Trophoblast cell (in vitro differentiated cells and primary cell): ENCODE measurements around the gene SFTA2.
A peak's percentile ranks its signal among the peaks of the same experiment; 100 is the strongest.
"Not testable (repeated sequence)": the region's sequence is repeated elsewhere in the genome, so short reads cannot be mapped to it uniquely, and the experiment has no call there.

Experiments
- DNase-seq, 2 donors: peaks; one replicate each; pipeline ENCODE4 v3.0.0-alpha.2; 2016
- H2AFZ ChIP-seq: 2 replicates; pipeline ENCODE4 v1.6.1; 2013; ENCODE audit warnings: low read length, moderate library complexity, mild to moderate bottlenecking; ENCODE audit not compliant: insufficient read depth, poor library complexity
- H2AK5ac ChIP-seq: 2 replicates; pipeline ENCODE4 v1.6.1; 2013; ENCODE audit warnings: mild to moderate bottlenecking, low read length
- H2BK120ac ChIP-seq: 2 replicates; pipeline ENCODE4 v1.6.1; 2013; ENCODE audit warnings: low read length, mild to moderate bottlenecking, moderate library complexity; ENCODE audit not compliant: insufficient read depth, poor library complexity
- H2BK12ac ChIP-seq: 2 replicates; pipeline ENCODE4 v1.6.1; 2013; ENCODE audit warnings: mild to moderate bottlenecking, low read length, moderate library complexity
- H2BK5ac ChIP-seq: 2 replicates; pipeline ENCODE4 v1.6.1; 2013; ENCODE audit warnings: low read length, low read depth, moderate library complexity, mild to moderate bottlenecking; ENCODE audit not compliant: poor library complexity
- H3K14ac ChIP-seq: 2 replicates; pipeline ENCODE4 v1.6.1; 2013; ENCODE audit warnings: mild to moderate bottlenecking, low read length
- H3K18ac ChIP-seq: 2 replicates; pipeline ENCODE4 v1.6.1; 2013; ENCODE audit warnings: mild to moderate bottlenecking, low read length
- H3K23ac ChIP-seq: 2 replicates; pipeline ENCODE4 v1.6.1; 2013; ENCODE audit warnings: low read length
- H3K27ac ChIP-seq: 2 replicates; pipeline ENCODE4 v1.5.1; 2013; ENCODE audit warnings: low read depth, mild to moderate bottlenecking, inconsistent platforms, low read length, moderate library complexity
- H3K27me3 ChIP-seq: 2 replicates; pipeline ENCODE4 v1.6.1; 2013; ENCODE audit warnings: inconsistent platforms, mild to moderate bottlenecking, low read length, moderate library complexity; ENCODE audit not compliant: insufficient read depth
- H3K36me3 ChIP-seq, 2 experiments: 1 replicate in 1 of 2; 2 replicates in 1 of 2; pipeline ENCODE4 v1.6.1; 2013; ENCODE audit warnings: low read length in 2 of 2, mild to moderate bottlenecking in 2 of 2, moderate library complexity in 1 of 2; ENCODE audit not compliant: insufficient read depth in 2 of 2, control insufficient read depth in 1 of 2
- H3K4ac ChIP-seq: 2 replicates; pipeline ENCODE4 v1.6.1; 2013; ENCODE audit warnings: low read depth, mild to moderate bottlenecking, low read length, moderate library complexity
- H3K4me1 ChIP-seq, 2 experiments: 1 replicate in 1 of 2; 2 replicates in 1 of 2; pipeline ENCODE4 v1.6.1; 2013; ENCODE audit warnings: low read length in 2 of 2, mild to moderate bottlenecking in 2 of 2, moderate library complexity in 1 of 2; ENCODE audit not compliant: insufficient read depth in 2 of 2, control insufficient read depth in 1 of 2
- H3K4me2 ChIP-seq: 2 replicates; pipeline ENCODE4 v1.6.1; 2013; ENCODE audit warnings: inconsistent platforms, mild to moderate bottlenecking, low read length, moderate library complexity
- H3K4me3 ChIP-seq: 2 replicates; pipeline ENCODE4 v1.5.1; 2013; ENCODE audit warnings: mild to moderate bottlenecking, low read depth, low read length, inconsistent platforms
- H3K79me1 ChIP-seq: one replicate; pipeline ENCODE4 v1.6.1; 2013; ENCODE audit warnings: low read length
- H3K79me2 ChIP-seq: 2 replicates; pipeline ENCODE4 v1.6.1; 2013; ENCODE audit warnings: low read length, mild to moderate bottlenecking; ENCODE audit not compliant: control insufficient read depth, insufficient read depth, poor library complexity
- H3K9ac ChIP-seq: 2 replicates; pipeline ENCODE4 v1.6.1; 2013; ENCODE audit warnings: mild to moderate bottlenecking, low read length
- H3K9me3 ChIP-seq: 2 replicates; pipeline ENCODE4 v1.6.1; 2013; ENCODE audit warnings: low read depth, mild to moderate bottlenecking, control low read depth, inconsistent platforms, low read length; ENCODE audit not compliant: insufficient read depth
- H4K12ac ChIP-seq: 2 replicates; pipeline ENCODE4 v1.6.1; 2013; ENCODE audit warnings: low read depth, mild to moderate bottlenecking, low read length, moderate library complexity
- H4K8ac ChIP-seq: 2 replicates; pipeline ENCODE4 v1.6.1; 2013; ENCODE audit warnings: low read depth, mild to moderate bottlenecking, low read length, moderate library complexity
- H4K91ac ChIP-seq: one replicate; pipeline ENCODE4 v1.6.1; 2013; ENCODE audit warnings: low read depth, mild to moderate bottlenecking, low read length, moderate library complexity
- WGBS: extraction: QIAGEN DNeasy Blood & Tissue Kit; methylation state at CpG from one replicate; pipeline ENCODE4 v1.1.7; 2013; ENCODE audit warnings: missing lambda C conversion rate; ENCODE audit not compliant: insufficient read length, insufficient coverage; ENCODE audit errors: extremely low coverage; 5-methylcytosine and 5-hydroxymethylcytosine counted together

The SFTA2 gene

GRCh38 chr6:30972816-30973215, 40.8 kb upstream of the SFTA2 start:
- H2AK5ac ChIP-seq = no peak overlapping the region
- peaks cover 2% of the 10 kb centered on the region for H3K9me3 ChIP-seq
- H4K91ac ChIP-seq = no peak overlapping the region
- H2BK120ac ChIP-seq = no peak overlapping the region
- H3K14ac ChIP-seq = no peak overlapping the region
- H2BK12ac ChIP-seq = no peak overlapping the region
- no peak overlapping the region for H3K9ac ChIP-seq
- H3K27me3 ChIP-seq = no peaks in the 10 kb centered on the region
- no peak overlapping the region for H3K4me3 ChIP-seq
- H2AFZ ChIP-seq = no peak overlapping the region
- no CpG with 5 or more reads among the region's 4 CpGs for WGBS
- H3K18ac ChIP-seq = no peak overlapping the region
- H3K36me3 ChIP-seq = no peaks in the 10 kb centered on the region
- H3K79me1 ChIP-seq = no peaks in the 10 kb centered on the region
- DNase-seq = peak in 1 of 2 donors; percentile 10
- no peak overlapping the region for H3K4ac ChIP-seq
- H4K8ac ChIP-seq = no peak overlapping the region
- no peak overlapping the region for H3K4me2 ChIP-seq
- H3K27ac ChIP-seq = no peak overlapping the region
- no peaks in the 10 kb centered on the region for H3K4me1 ChIP-seq
- H3K23ac ChIP-seq = no peak overlapping the region
- H3K79me2 ChIP-seq = no peaks in the 10 kb centered on the region
- no peak overlapping the region for H4K12ac ChIP-seq
- H2BK5ac ChIP-seq = no peak overlapping the region

GRCh38 chr6:30970946-30971345, 39.0 kb upstream of the SFTA2 start:
- H3K27me3 ChIP-seq = no peaks in the 10 kb centered on the region
- H3K79me1 ChIP-seq = no peaks in the 10 kb centered on the region
- H3K23ac ChIP-seq = no peak overlapping the region
- no peak overlapping the region for H3K27ac ChIP-seq
- H3K9me3 ChIP-seq = peaks cover 2% of the 10 kb centered on the region
- no CpG with 5 or more reads among the region's 5 CpGs for WGBS
- H2BK120ac ChIP-seq = no peak overlapping the region
- no peak overlapping the region for H2AK5ac ChIP-seq
- no peak overlapping the region for H3K9ac ChIP-seq
- no peak overlapping the region for H4K8ac ChIP-seq
- no peak overlapping the region for H4K91ac ChIP-seq
- no peaks in the 10 kb centered on the region for H3K36me3 ChIP-seq
- H3K4ac ChIP-seq = no peak overlapping the region
- no peak overlapping the region for H2AFZ ChIP-seq
- no peak overlapping the region for H2BK12ac ChIP-seq
- H3K14ac ChIP-seq = no peak overlapping the region
- no peak overlapping the region for H4K12ac ChIP-seq
- no peaks in the 10 kb centered on the region for H3K4me1 ChIP-seq
- H3K4me3 ChIP-seq = no peak overlapping the region
- H2BK5ac ChIP-seq = no peak overlapping the region
- H3K79me2 ChIP-seq = no peaks in the 10 kb centered on the region
- DNase-seq = no peak
- H3K4me2 ChIP-seq = no peak overlapping the region
- H3K18ac ChIP-seq = no peak overlapping the region

- H3K4me1 ChIP-seq, H2AK5ac ChIP-seq, H3K4me3 ChIP-seq, H3K14ac ChIP-seq, H4K91ac ChIP-seq, H3K18ac ChIP-seq, H3K4me2 ChIP-seq, H3K27me3 ChIP-seq, H3K9me3 ChIP-seq, H3K36me3 ChIP-seq, H2AFZ ChIP-seq, H2BK5ac ChIP-seq, H3K79me1 ChIP-seq, H4K12ac ChIP-seq, H3K27ac ChIP-seq, H3K79me2 ChIP-seq, H3K4ac ChIP-seq, H2BK12ac ChIP-seq, H3K9ac ChIP-seq, H3K23ac ChIP-seq, H4K8ac ChIP-seq, H2BK120ac ChIP-seq: not testable (repeated sequence)
- DNase-seq = peak in 1 of 2 donors; percentile 7
- WGBS = no CpG with 5 or more reads among the region's 6 CpGs
These were observed 37.2 kb upstream of the SFTA2 start for GRCh38 chr6:30969171-30969570.

- no peak overlapping the region for H2AFZ ChIP-seq
- peaks cover 5% of the 10 kb centered on the region for H3K9me3 ChIP-seq
- H3K79me1 ChIP-seq = no peaks in the 10 kb centered on the region
- no peak overlapping the region for H2BK12ac ChIP-seq
- no peak overlapping the region for H2AK5ac ChIP-seq
- no peak for DNase-seq
- H3K9ac ChIP-seq = no peak overlapping the region
- no peak overlapping the region for H4K8ac ChIP-seq
- H4K91ac ChIP-seq = no peak overlapping the region
- no peaks in the 10 kb centered on the region for H3K4me1 ChIP-seq
- no peaks in the 10 kb centered on the region for H3K79me2 ChIP-seq
- no peak overlapping the region for H3K4me2 ChIP-seq
- WGBS = no CpG with 5 or more reads among the region's 3 CpGs
- H3K23ac ChIP-seq = no peak overlapping the region
- H3K14ac ChIP-seq = no peak overlapping the region
- no peak overlapping the region for H3K27ac ChIP-seq
- H4K12ac ChIP-seq = no peak overlapping the region
- no peak overlapping the region for H2BK5ac ChIP-seq
- no peaks in the 10 kb centered on the region for H3K36me3 ChIP-seq
- no peak overlapping the region for H3K4me3 ChIP-seq
- no peak overlapping the region for H2BK120ac ChIP-seq
- H3K18ac ChIP-seq = no peak overlapping the region
- no peak overlapping the region for H3K4ac ChIP-seq
- no peaks in the 10 kb centered on the region for H3K27me3 ChIP-seq
These were observed 34.2 kb upstream of the SFTA2 start for GRCh38 chr6:30966154-30966553.
